HG03442 (cell line): Measurements from ENCODE around the gene IRAK3.

Experiments used
- ATAC-seq: cut with Tn5 transposase; IDR thresholded peaks from one replicate; pipeline ENCODE4 v1.9.1; 2021; ENCODE audit warnings: mild to moderate bottlenecking, moderate library complexity; ENCODE audit not compliant: unreplicated experiment

IRAK3 gene

GRCh38 chr12:66302827-66303169 is 113.8 kb downstream of the IRAK3 start:
- no peak for ATAC-seq

- peak; percentile 40 for ATAC-seq
Observed at GRCh38 chr12:66303316-66303804, 114.3 kb downstream of the IRAK3 start.
